SK-N-DZ (cell line): Measurements from ENCODE around the gene SLC25A44. TPM values are rescaled to one million over a fixed set of nuclear protein-coding genes. Genes with fewer than 3 reads are reported as not detected.

Experiments used
- DNase-seq: peaks from one replicate; pipeline ENCODE4 v3.0.0-alpha.2; 2015; ENCODE audit warnings: low spot score
- polyA plus RNA-seq, 2 experiments: library from polyadenylated mRNA; depleted of rRNA; stranded (reverse); fragments of >200 nt; gene quantifications; 2 replicates each; pipeline ENCODE4 v1.2.3, GENCODE V29; 2014

SLC25A44 gene, protein sequence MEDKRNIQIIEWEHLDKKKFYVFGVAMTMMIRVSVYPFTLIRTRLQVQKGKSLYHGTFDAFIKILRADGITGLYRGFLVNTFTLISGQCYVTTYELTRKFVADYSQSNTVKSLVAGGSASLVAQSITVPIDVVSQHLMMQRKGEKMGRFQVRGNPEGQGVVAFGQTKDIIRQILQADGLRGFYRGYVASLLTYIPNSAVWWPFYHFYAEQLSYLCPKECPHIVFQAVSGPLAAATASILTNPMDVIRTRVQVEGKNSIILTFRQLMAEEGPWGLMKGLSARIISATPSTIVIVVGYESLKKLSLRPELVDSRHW
- 16.7 and 16.9 TPM in 2 replicates for polyA plus RNA-seq (2014; cell fraction: cytosol; rRNA removed)
- 9.0 and 15.9 TPM in 2 replicates for polyA plus RNA-seq (2014; cell fraction: nucleus; rRNA removed)

GRCh38 chr1:156193488-156194299 lies at the start of gene SLC25A44:
Gene SLC25A44, plus strand, starts transcription at chr1:156194104. Its CDS starts 5,744 bp downstream, at chr1:156199848.
- DNase-seq: peak; percentile 100

DNA sequence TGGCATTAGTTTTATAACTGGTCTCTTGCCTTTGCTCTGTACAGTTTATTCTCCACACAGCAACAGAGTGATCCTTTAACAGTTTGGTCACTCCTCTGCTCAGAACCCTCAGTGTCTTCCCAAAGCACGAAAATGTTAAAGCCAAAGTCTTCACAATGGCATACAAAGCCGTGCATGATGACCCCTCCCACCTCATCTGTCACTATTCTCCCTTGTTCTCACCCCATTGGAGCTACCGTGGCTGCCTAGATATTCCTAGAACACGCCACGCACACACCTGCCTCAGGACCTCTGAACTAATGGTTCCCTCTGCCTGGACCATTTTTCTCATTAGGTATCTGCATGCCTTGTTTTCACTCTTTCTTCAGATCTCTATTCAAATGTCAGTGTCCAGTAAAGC lies 49.2 kb upstream of the SLC25A44 start:
- DNase-seq: no peak

- no peak for DNase-seq
These were observed 48.3 kb upstream of the SLC25A44 start for GRCh38 chr1:156145650-156146019.

- peak; percentile 84 for DNase-seq
These were observed 47.7 kb upstream of the SLC25A44 start for GRCh38 chr1:156146020-156146768.

DNA sequence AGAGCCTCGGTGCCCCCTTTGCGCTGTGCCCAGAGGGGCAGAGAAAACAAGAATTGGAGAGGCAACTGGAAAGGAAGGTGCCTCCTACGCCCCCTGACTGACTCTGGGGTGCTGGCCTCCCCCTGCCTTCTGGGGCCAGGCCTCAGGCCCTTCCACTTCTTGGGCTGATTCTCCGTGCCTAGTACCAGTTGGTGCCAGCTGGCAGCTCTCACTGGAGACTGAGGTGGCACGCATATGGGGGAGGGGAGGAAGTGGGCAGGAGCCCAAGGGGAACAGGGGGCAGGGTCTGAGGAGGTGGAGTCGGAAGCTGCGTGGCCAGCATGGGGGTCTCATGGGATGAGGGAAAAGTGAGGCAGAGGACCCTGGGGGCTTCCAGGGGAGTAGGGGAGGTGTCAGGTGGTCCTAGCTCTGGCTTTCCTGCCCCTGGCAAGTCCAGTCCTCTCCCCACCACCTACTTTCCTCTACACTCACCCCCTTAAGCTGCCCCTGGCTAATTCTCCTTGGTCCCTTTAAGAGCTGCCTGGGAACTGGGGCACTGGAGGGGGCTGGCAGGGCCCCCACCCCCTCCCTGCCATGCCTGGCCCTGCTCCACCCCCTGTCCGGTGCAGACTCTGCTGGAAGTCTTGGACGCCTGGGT lies 47.0 kb upstream of the SLC25A44 start:
- no peak for DNase-seq

DNA sequence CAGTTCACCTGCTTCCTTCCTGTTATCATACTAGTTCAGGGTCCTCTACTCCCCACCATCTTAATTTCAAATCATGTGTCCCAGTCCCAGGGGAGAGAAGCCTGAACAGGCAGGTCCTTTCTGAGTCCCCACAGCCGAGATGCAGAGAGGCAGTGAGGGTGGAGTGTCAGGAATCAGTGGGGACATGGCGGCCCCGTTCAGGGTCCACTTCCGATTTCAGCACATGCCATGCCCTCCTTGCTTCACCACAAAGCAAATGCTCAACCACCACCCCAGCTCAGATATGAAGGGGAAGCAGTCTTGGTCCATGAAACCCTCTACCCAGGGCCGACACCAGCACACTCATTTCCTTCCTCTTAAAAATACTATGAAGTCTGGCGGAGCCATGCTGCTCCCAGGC lies 45.7 kb upstream of the SLC25A44 start:
- no peak for DNase-seq

- no peak for DNase-seq
These were observed 44.3 kb upstream of the SLC25A44 start for GRCh38 chr1:156149374-156150332.

- no peak for DNase-seq
These were observed 43.4 kb upstream of the SLC25A44 start for GRCh38 chr1:156150333-156151011.

GRCh38 chr1:156151093-156151688 lies 42.7 kb upstream of the SLC25A44 start:
- DNase-seq: no peak

GRCh38 chr1:156152628-156153027 lies 41.3 kb upstream of the SLC25A44 start:
- DNase-seq: no peak

DNA sequence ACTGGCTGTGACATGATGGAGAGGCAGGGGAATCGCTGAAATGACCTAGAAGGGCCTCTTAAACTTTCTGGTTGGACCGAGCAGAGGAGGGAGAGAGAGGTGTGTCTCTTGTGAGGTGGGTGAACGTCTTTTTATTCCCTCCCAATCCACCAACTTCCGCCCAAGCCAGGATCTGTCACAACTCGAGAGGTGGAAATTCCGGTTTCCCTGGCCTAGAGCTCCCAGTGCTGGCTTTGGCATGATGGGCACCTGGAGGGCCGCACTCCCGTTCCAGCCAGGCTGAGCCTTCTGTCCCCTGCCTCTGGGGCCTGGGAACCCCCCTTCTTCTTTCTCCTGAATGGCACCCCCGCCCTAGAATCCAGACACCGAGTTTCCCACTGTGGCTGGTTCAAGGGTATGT lies 40.5 kb upstream of the SLC25A44 start, which contains the start of gene SEMA4A:
TSS of gene SEMA4A (plus strand) at position 224 of the 400 bp plus-strand sequence. CDS start 994 bp downstream, outside the sequence.
- no peak for DNase-seq

GRCh38 chr1:156154317-156154749 lies 39.6 kb upstream of the SLC25A44 start:
- no peak for DNase-seq

DNA sequence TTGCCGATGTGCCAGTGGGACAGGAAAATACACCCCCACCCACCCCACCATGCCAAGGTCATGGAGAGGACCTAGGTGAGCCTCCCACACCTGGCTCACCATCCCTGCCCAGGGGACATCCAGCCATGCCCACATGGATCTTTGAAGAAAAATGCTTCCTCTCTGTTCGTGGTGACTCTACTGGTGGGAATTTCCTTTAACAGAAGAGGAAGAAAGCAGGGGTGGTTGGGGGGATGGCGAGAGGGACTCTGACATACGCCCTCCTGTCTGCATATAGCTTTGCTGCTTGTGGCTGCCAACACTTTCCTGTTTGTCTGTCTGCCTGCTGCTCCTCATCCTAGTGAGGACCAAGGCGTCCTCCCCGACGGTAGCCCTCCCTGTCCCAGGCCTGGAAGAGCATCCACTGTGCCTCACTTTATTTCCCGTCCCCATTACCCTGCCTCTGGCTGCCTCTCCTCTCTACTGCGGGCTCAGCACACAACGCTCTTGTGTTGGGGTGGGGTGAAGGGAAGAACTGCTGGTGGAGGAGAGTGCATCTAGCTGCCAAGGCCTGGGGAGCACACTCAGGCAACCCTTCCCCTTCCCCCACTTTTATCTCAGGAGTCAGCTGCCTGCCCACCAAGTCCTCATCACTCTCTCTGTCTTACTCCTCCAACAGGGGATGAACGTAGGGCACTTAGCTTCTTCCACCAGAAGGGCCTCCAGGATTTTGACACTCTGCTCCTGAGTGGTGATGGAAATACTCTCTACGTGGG lies 38.0 kb upstream of the SLC25A44 start:
- no peak for DNase-seq

GRCh38 chr1:156157506-156157905 lies 36.4 kb upstream of the SLC25A44 start:
- DNase-seq: no peak

GRCh38 chr1:156157966-156158365 lies 35.9 kb upstream of the SLC25A44 start:
- no peak for DNase-seq

GRCh38 chr1:156160000-156160742 lies 33.7 kb upstream of the SLC25A44 start:
- DNase-seq: no peak

- DNase-seq: peak; percentile 86
These were observed 33.1 kb upstream of the SLC25A44 start for GRCh38 chr1:156160743-156161171.
